Stimulated activated CD4-positive, alpha-beta T cell treated with anti-CD3 and anti-CD28 coated beads, Interleukin-1b, Interleukin-23, amount 100 ng/mL, for 24 hours (primary cell): ENCODE results near the gene NYAP1.
"Not testable (repeated sequence)": the region's sequence is repeated elsewhere in the genome, so short reads cannot be mapped to it uniquely, and the experiment has no call there.

Experiments
- DNase-seq, 4 experiments: peaks; one replicate each; pipeline ENCODE4 v3.0.0-alpha.2; 2020; ENCODE audit warnings: low read depth in 4 of 4, low spot score in 1 of 4

The NYAP1 gene

DNA sequence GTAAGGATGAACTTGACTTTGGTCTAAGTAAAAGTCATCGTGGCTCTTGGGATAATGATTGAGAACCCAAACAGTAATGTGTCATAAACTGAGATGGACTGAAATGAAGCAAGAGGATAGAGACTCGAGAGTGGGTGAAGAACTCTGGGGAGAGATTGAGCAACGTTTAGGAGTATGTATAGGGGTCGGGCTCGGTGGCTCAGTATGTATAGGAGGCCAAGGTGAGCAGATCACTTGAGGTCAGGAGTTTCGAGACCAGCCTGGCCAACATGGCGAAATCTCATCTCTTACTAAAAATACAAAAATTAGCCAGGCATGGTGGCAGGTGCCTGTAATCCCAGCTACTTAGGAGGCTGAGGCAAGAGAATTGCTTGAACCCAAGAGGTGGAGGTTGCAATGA, 57.6 kb downstream of the NYAP1 start:
- DNase-seq = not testable (repeated sequence)

DNA sequence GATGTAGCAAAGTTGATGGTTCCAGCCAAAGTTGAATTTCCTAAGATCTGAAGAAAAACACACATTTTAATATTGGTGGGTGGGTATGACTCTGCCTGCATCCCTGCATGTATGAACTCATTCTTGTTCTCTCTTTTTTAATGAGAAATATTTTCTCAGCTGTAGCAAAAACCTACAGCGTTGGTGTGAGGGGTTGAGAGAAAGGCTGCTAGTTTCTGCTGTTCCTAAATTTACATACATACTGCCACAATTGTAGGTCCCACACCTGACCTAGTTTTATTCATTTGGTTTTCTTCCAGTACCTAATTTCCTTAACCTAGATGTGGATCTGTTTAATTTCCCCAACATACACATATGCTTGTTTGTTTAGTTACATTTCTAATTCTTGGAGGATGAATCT, 59.9 kb downstream of the NYAP1 start:
- DNase-seq = no peak

DNA sequence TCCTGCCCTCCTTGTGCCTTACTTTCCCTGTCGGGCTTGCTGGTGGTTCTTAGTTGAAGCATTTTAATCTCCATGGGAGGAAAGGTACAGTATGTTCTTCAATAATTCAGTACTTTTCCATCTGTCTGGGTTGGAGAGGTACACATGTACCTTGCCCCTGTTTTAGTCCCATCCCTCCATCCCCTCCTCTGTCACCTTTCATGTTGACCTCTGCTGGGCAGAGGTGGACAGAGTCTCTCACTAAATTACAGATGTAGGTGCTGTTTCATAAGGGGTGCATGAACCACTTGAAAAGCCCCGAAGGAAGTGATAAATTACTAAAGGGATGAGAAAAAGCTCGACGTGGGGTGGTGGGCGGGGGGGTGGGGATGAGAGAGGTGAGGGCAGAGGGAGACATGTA, 60.7 kb downstream of the NYAP1 start:
- DNase-seq = no peak
